Nephron (organoid): Measurements from ENCODE around the gene COX5A.

ENCODE experiments used
- H3K27ac Mint-ChIP-seq, 3 experiments: 2 replicates each; pipeline ENCODE4 v1.8.0; 2020; ENCODE audit warnings: mixed read lengths in 3 of 3, mild to moderate bottlenecking in 2 of 3, moderate library complexity in 1 of 3
- H3K27me3 Mint-ChIP-seq: 2 replicates; pipeline ENCODE4 v1.8.0; 2021; ENCODE audit warnings: low read depth, mild to moderate bottlenecking, moderate library complexity, mixed read lengths
- H3K36me3 Mint-ChIP-seq: 2 replicates; pipeline ENCODE4 v1.8.0; 2020; ENCODE audit warnings: low read depth, mixed read lengths
- H3K4me1 Mint-ChIP-seq: 2 replicates; pipeline ENCODE4 v1.8.0; 2020; ENCODE audit warnings: mixed read lengths
- H3K4me3 Mint-ChIP-seq, 3 experiments: 2 replicates each; pipeline ENCODE4 v1.8.0; 2020; ENCODE audit warnings: mild to moderate bottlenecking in 3 of 3, mixed read lengths in 3 of 3, moderate library complexity in 2 of 3
- H3K9me3 Mint-ChIP-seq: 2 replicates; pipeline ENCODE4 v1.8.0; 2020; ENCODE audit warnings: mixed read lengths
- CTCF ChIP-seq, 3 experiments: fragments of 200-600 bp; sonication (generic); IDR thresholded peaks; one replicate each; pipeline ENCODE4 v1.5.0; 2021; ENCODE audit warnings: antibody characterized with exemption in 3 of 3; ENCODE audit not compliant: unreplicated experiment in 3 of 3

The COX5A gene

DNA sequence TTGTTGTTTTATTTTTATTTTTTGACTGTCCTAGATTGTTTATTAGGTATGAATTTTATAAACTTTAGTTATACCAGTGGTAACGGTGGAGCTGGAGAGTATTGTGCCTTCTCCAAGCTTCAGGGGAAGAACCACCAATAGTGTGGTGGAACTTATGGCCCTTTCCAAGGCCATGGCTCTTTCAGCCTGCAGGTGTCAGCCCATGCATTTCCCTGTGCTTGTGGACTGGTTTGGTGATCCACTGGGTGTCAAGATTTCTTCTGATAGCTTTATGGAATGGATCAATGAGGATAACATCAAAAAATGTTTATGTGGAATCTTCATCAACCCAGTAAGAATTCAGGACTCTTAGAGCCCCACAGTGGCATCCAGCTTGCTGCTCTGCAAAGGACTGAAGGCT is 38.3 kb upstream of the COX5A start:
- no peak for TF ChIP-seq CTCF (IDR thresholded peaks at IDR 0.05; ENCODE audit: unreplicated experiment in 3 of 3)
- no peaks in the 10 kb centered on the region for H3K4me1 Mint-ChIP-seq

GRCh38 chr15:74967670-74968069 is 29.8 kb upstream of the COX5A start:
- H3K27me3 Mint-ChIP-seq = peaks cover 22% of the 10 kb centered on the region
- H3K36me3 Mint-ChIP-seq = no peaks in the 10 kb centered on the region
- H3K27ac Mint-ChIP-seq = no peak overlapping the region
- no peak for TF ChIP-seq CTCF (IDR thresholded peaks at IDR 0.05; ENCODE audit: unreplicated experiment in 3 of 3)
- H3K9me3 Mint-ChIP-seq = peaks cover under 1% of the 10 kb centered on the region
- no peaks in the 10 kb centered on the region for H3K4me1 Mint-ChIP-seq
- no peak overlapping the region for H3K4me3 Mint-ChIP-seq

More for the DNA sequence above, 38.3 kb upstream of the COX5A start:
- no peak overlapping the region for H3K27ac Mint-ChIP-seq
- peaks cover 12% of the 10 kb centered on the region for H3K27me3 Mint-ChIP-seq
- no peak overlapping the region for H3K4me3 Mint-ChIP-seq
- peaks cover 4% of the 10 kb centered on the region for H3K9me3 Mint-ChIP-seq
- H3K36me3 Mint-ChIP-seq = no peaks in the 10 kb centered on the region

DNA sequence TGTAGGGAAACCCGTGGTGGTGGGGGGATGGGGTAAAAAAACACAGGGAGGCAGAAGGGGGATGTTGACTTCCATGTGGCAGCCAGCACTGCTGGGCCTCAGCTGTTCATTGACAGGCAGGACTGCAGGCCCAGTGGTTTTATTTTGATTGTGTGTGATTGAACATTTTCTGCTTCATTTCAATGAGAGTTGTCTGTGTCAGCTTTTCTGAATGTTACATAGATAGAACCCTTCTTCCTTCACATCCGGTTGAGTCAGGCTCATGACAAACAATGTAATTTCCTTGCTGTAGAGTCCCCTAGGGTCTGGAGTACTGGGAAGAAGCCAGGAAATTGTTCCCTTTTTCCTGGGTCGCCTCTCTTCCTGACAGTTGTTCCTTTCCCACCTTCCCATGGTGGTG is 26.9 kb upstream of the COX5A start:
- H3K4me3 Mint-ChIP-seq = no peak overlapping the region

GRCh38 chr15:74963213-74963612 is 25.3 kb upstream of the COX5A start:
- peaks cover 20% of the 10 kb centered on the region for H3K4me1 Mint-ChIP-seq
- no peaks in the 10 kb centered on the region for H3K9me3 Mint-ChIP-seq
- TF ChIP-seq CTCF (IDR thresholded peaks at IDR 0.05; ENCODE audit: unreplicated experiment in 3 of 3) = no peak
- H3K27me3 Mint-ChIP-seq = peaks cover 65% of the 10 kb centered on the region
- no peak overlapping the region for H3K27ac Mint-ChIP-seq
- H3K4me3 Mint-ChIP-seq = no peak overlapping the region
- H3K36me3 Mint-ChIP-seq = no peaks in the 10 kb centered on the region

More for the DNA sequence above, 26.9 kb upstream of the COX5A start:
- Mint-ChIP-seq H3K9me3 (no peaks in the 10 kb centered on the region), H3K4me1 (peaks cover 7% of the 10 kb centered on the region), H3K36me3 (no peaks in the 10 kb centered on the region), H3K27ac (peak overlapping the region; percentile 51 to 71 (median 54)), H3K27me3 (peaks cover 51% of the 10 kb centered on the region)
- no peak for TF ChIP-seq CTCF (IDR thresholded peaks at IDR 0.05; ENCODE audit: unreplicated experiment in 3 of 3)

DNA sequence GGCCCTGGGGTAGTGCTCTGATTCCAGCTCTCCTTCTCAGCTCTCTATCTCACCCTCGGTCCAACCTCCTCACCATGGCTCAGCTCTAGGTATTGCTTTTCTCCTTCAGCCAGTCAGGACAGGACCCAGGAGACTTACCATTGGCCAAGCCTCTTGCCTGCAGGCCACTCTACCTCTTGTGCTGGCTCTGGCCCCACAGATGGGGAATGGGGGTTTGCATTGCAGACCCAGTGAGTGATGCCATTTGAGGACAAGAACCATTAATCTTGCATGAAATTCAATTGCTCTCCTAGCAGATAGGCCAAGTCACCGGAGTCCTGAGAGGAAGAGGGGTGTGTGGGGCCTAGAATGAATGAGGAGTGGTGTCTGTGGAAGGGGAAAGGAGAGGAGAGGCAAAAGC is 24.8 kb upstream of the COX5A start:
- Mint-ChIP-seq H3K4me3 (no peak overlapping the region), H3K27ac (no peak overlapping the region), H3K9me3 (no peaks in the 10 kb centered on the region), H3K27me3 (peaks cover 69% of the 10 kb centered on the region), H3K4me1 (peaks cover 20% of the 10 kb centered on the region), H3K36me3 (no peaks in the 10 kb centered on the region)
- no peak for TF ChIP-seq CTCF (IDR thresholded peaks at IDR 0.05; ENCODE audit: unreplicated experiment in 3 of 3)

- Mint-ChIP-seq H3K9me3 (no peaks in the 10 kb centered on the region), H3K36me3 (no peaks in the 10 kb centered on the region), H3K27ac (no peak overlapping the region), H3K4me3 (no peak overlapping the region), H3K4me1 (peaks cover 20% of the 10 kb centered on the region), H3K27me3 (peaks cover 74% of the 10 kb centered on the region)
- TF ChIP-seq CTCF (IDR thresholded peaks at IDR 0.05; ENCODE audit: unreplicated experiment in 3 of 3) = no peak
These were observed 24.3 kb upstream of the COX5A start for GRCh38 chr15:74962219-74962618.
